Endothelial cell of umbilical vein (primary cell): ENCODE results near the gene SCNN1B. TPM values are rescaled to one million over a fixed set of nuclear protein-coding genes. Genes with fewer than 3 reads are reported as not detected.

Experiments
- BruUV-seq: library from RNA; stranded (reverse); fragments of 400-500 nt; replicated peaks from 2 replicates; lab custom pipeline; 2021; lab: Mats Ljungman, UMichigan
- CTCF ChIA-PET: fragments of 300-600, 350-600 bp; sonication (Branson Sonifier 250); formaldehyde crosslinking; loops from one replicate; lab custom pipeline; 2021; ENCODE audit warnings: antibody characterized with exemption, inconsistent platforms; lab: Charles Lee
- POLR2A ChIA-PET: fragments of 300-600, 350-600 bp; sonication (Branson Sonifier 250); formaldehyde crosslinking; loops from one replicate; lab custom pipeline; 2021; ENCODE audit warnings: antibody characterized with exemption, inconsistent platforms; lab: Charles Lee
- DNase-seq: peaks from one replicate; pipeline ENCODE4 v3.0.0-alpha.2; 2011; ENCODE audit warnings: low read depth, low spot score
- FAIRE-seq: peaks from 2 replicates; lab custom pipeline; 2011; peaks lifted over from hg19 to GRCh38; lab: Jason Lieb, UNC
- H2AFZ ChIP-seq: 2 replicates; pipeline ENCODE4 v1.6.0; 2012; ENCODE audit warnings: low read depth, low read length, control low read depth, inconsistent platforms
- H3K27ac ChIP-seq: 2 replicates; pipeline ENCODE4 v1.5.1; 2011; ENCODE audit warnings: low read depth, mild to moderate bottlenecking, control low read depth, low read length, moderate library complexity; ENCODE audit not compliant: insufficient read depth
- H3K27me3 ChIP-seq, 2 experiments: 2 replicates each; pipeline versions ENCODE4 v1.6.0 to v1.6.1; 2011; ENCODE audit warnings: low read length in 2 of 2, mixed read lengths in 1 of 2; ENCODE audit not compliant: control insufficient read depth in 2 of 2, insufficient read depth in 2 of 2
- H3K36me3 ChIP-seq, 2 experiments: 2 replicates in 1 of 2; 3 replicates in 1 of 2; pipeline ENCODE4 v1.5.1; 2011; ENCODE audit warnings: low read length in 2 of 2, mild to moderate bottlenecking in 1 of 2, moderate library complexity in 1 of 2; ENCODE audit not compliant: control insufficient read depth in 2 of 2, insufficient read depth in 2 of 2; ENCODE audit errors: extremely low read depth in 1 of 2
- H3K4me1 ChIP-seq: 3 replicates; pipeline ENCODE4 v1.5.1; 2011; ENCODE audit warnings: mild to moderate bottlenecking, low read length; ENCODE audit not compliant: control insufficient read depth, insufficient read depth; ENCODE audit errors: extremely low read depth
- H3K4me2 ChIP-seq: 2 replicates; pipeline ENCODE4 v1.6.1; 2011; ENCODE audit warnings: low read length, control low read depth, mixed read lengths; ENCODE audit not compliant: insufficient read depth
- H3K4me3 ChIP-seq, 3 experiments: fragments of 200-600 bp in 1 of 3; sonication (generic), shearing (Covaris generic) in 1 of 3; replicated peaks in 1 of 3; 2 replicates each; pipeline ENCODE4 v1.5.1; 2011 to 2016; ENCODE audit warnings: control low read depth in 3 of 3, low read length in 3 of 3, mild to moderate bottlenecking in 2 of 3, inconsistent platforms in 1 of 3, low read depth in 1 of 3, moderate library complexity in 1 of 3; ENCODE audit not compliant: insufficient read depth in 1 of 3
- H3K79me2 ChIP-seq: 2 replicates; pipeline ENCODE4 v1.6.0; 2012; ENCODE audit warnings: low read length, inconsistent platforms; ENCODE audit not compliant: control insufficient read depth, insufficient read depth
- H3K9ac ChIP-seq: replicated peaks from 2 replicates; pipeline ENCODE3; 2011; ENCODE audit warnings: low read length, control low read depth; ENCODE audit not compliant: insufficient read depth; ENCODE audit errors: extremely low read depth
- H3K9me1 ChIP-seq: replicated peaks from 3 replicates; pipeline ENCODE4 v1.6.0; 2011; ENCODE audit warnings: mild to moderate bottlenecking, low read length; ENCODE audit not compliant: control insufficient read depth, insufficient read depth; ENCODE audit errors: extremely low read depth
- H3K9me3 ChIP-seq: replicated peaks from 2 replicates; pipeline ENCODE4 v1.5.1; 2012; ENCODE audit warnings: low read length, inconsistent platforms; ENCODE audit not compliant: control insufficient read depth, insufficient read depth
- H4K20me1 ChIP-seq: replicated peaks from 2 replicates; pipeline ENCODE3; 2011; ENCODE audit warnings: mild to moderate bottlenecking, low read length; ENCODE audit not compliant: control insufficient read depth, insufficient read depth; ENCODE audit errors: extremely low read depth
- EZH2 ChIP-seq: IDR thresholded peaks from 2 replicates; pipeline ENCODE4 v1.6.1; 2012; ENCODE audit warnings: borderline replicate concordance, low read depth, mild to moderate bottlenecking, moderate library complexity, low read length, inconsistent platforms; ENCODE audit not compliant: severe bottlenecking
- FOS ChIP-seq: IDR thresholded peaks from 2 replicates; pipeline ENCODE4 v1.6.1; 2011; ENCODE audit warnings: mild to moderate bottlenecking, low read length, moderate library complexity, borderline replicate concordance; ENCODE audit not compliant: insufficient read depth
- GATA2 ChIP-seq: IDR thresholded peaks from 2 replicates; pipeline ENCODE4 v1.7.0; 2011; ENCODE audit warnings: low read depth, mild to moderate bottlenecking, moderate library complexity, mixed read lengths, low read length; ENCODE audit not compliant: insufficient read length, insufficient read depth
- JUN ChIP-seq: IDR thresholded peaks from 2 replicates; pipeline ENCODE4 v1.6.1; 2011; ENCODE audit warnings: borderline replicate concordance, low read depth; ENCODE audit not compliant: insufficient read length, insufficient read depth
- MYC ChIP-seq: IDR thresholded peaks from one replicate; pipeline ENCODE4 v1.6.1; 2011; ENCODE audit warnings: mild to moderate bottlenecking, low read depth, low read length
- POLR2A ChIP-seq: IDR thresholded peaks from 2 replicates; pipeline ENCODE4 v1.6.1; 2012; ENCODE audit warnings: low read depth, mild to moderate bottlenecking, control low read depth, low read length
- POLR2AphosphoS5 ChIP-seq: IDR thresholded peaks from 2 replicates; pipeline ENCODE4 v1.6.1; 2012; ENCODE audit warnings: low read depth, mild to moderate bottlenecking, control low read depth, low read length, moderate library complexity; ENCODE audit not compliant: insufficient read depth
- dilution Hi-C: fragments of 300-500 bp; cut with MboI; formaldehyde crosslinking; loops from one replicate; pipeline ENCODE4 v1.15.0; 2019; ENCODE audit warnings: low sequenced_read_pairs; ENCODE audit not compliant: extremely low pct_ligation_motif_present
- intact Hi-C: fragments of 100-400 bp; cut with micrococcal nuclease; formaldehyde crosslinking; loops from one replicate; pipeline ENCODE4 v1.10.0; 2022
- polyA plus RNA-seq, 4 experiments: library from polyadenylated mRNA; depleted of rRNA in 3 of 4; stranded (reverse) in 3 of 4; unstranded in 1 of 4; fragments of >200 nt; gene quantifications; 2 replicates each; pipeline versions ENCODE4 v1.2.1 to v1.2.3, GENCODE V29; 2011 to 2012; ENCODE audit warnings: missing spikeins in 1 of 4
- total RNA-seq: library from RNA; stranded (reverse); gene quantifications from 2 replicates; pipeline ENCODE4 v1.2.3, GENCODE V29; 2021
- TF ChIP-seq, protein P1 (sequence below), 2 donors: IDR thresholded peaks; 1 replicate in 1 of 2; 2 replicates in 1 of 2; pipeline ENCODE4 v1.5.1; 2011; ENCODE audit warnings: low read length in 2 of 2, mild to moderate bottlenecking in 2 of 2, moderate library complexity in 2 of 2, control low read depth in 1 of 2, inconsistent platforms in 1 of 2, low read depth in 1 of 2; ENCODE audit not compliant: insufficient read depth in 1 of 2; ENCODE audit errors: extremely low read depth in 1 of 2
- TF ChIP-seq, protein P2 (sequence below): IDR thresholded peaks from 2 replicates; pipeline ENCODE4 v1.6.1; 2011; ENCODE audit not compliant: insufficient read depth, insufficient read length

Gene SCNN1B
- total and polyA plus RNA-seq, 2 donors (not counting 3 experiments of a cell fraction or from before 2014, with no cell fraction given), result not detected

DNA sequence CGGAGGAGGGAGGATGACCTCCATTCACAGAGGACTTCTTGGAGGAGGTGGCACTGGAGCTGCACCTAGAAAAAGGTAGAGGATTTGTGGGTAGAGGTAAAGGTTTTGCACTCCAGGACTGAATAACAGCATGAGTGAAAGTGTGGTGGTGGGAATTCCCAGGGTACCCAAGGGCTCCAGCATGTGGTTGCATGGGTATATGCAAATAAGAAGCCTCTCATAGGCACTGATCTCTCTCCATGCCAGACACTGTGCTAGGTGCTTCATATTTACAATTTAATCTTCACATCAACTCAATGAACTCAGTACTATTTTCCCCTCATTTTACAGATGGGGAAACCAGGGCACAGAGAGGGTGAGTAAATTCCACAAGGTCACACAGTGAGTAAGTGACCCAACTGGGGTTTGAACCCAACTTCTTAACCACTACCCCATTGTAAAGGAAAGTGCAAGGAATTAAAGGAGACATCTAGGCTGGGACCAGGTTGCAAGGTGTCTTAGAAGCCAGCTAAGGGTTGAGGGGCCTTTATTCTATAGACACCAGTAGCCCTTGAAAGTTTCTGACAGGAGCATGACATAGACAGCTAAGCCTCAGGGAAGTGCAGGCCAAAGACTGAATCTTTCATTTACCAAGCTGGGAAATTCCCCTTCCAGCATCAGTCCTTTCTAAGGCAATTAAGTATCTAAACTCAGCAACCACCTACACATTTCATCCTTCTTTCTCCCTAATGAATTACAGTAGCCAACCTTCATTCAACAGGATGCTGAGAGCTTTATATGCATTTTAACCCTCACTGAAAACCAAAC lies 21.3 kb downstream of the SCNN1B start:
- TF ChIP-seq POLR2AphosphoS5 (no peak), FOS (no peak), EZH2 (no peak), POLR2A (no peak), JUN (no peak), GATA2 (no peak), MYC (no peak)
- TF ChIP-seq, protein P1, sequence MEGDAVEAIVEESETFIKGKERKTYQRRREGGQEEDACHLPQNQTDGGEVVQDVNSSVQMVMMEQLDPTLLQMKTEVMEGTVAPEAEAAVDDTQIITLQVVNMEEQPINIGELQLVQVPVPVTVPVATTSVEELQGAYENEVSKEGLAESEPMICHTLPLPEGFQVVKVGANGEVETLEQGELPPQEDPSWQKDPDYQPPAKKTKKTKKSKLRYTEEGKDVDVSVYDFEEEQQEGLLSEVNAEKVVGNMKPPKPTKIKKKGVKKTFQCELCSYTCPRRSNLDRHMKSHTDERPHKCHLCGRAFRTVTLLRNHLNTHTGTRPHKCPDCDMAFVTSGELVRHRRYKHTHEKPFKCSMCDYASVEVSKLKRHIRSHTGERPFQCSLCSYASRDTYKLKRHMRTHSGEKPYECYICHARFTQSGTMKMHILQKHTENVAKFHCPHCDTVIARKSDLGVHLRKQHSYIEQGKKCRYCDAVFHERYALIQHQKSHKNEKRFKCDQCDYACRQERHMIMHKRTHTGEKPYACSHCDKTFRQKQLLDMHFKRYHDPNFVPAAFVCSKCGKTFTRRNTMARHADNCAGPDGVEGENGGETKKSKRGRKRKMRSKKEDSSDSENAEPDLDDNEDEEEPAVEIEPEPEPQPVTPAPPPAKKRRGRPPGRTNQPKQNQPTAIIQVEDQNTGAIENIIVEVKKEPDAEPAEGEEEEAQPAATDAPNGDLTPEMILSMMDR (IDR thresholded peaks at IDR 0.05; ENCODE audit: extremely low read depth in 1 of 2, insufficient read depth in 1 of 2, low read depth in 1 of 2, low read length in 2 of 2), result no peak
- TF ChIP-seq, protein P2, sequence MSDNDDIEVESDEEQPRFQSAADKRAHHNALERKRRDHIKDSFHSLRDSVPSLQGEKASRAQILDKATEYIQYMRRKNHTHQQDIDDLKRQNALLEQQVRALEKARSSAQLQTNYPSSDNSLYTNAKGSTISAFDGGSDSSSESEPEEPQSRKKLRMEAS, result no peak
- intact Hi-C loops, result no loop called here
- Histone ChIP-seq H3K4me1 (no peaks in the 10 kb centered on the region), H3K4me2 (no peak overlapping the region), H2AFZ (no peak overlapping the region), H3K79me2 (no peaks in the 10 kb centered on the region), H3K27me3 (no peaks in the 10 kb centered on the region), H3K9me3 (no peaks in the 10 kb centered on the region), H3K36me3 (no peaks in the 10 kb centered on the region), H3K9me1 (no peaks in the 10 kb centered on the region), H4K20me1 (no peaks in the 10 kb centered on the region), H3K9ac (no peak overlapping the region), H3K27ac (no peak overlapping the region), H3K4me3 (no peak overlapping the region)
- BruUV-seq, result no TSS peak
- dilution Hi-C loops, result no loop called here
- ChIA-PET CTCF (interaction anchor here (0.8 to 0.9 kb wide), 2 partner anchors 13 to 24 kb away, joined by 3 read pairs; no protein-coding TSS in a partner anchor), POLR2A (no interaction called here)
- FAIRE-seq (no peak), DNase-seq (no peak)
